Breast epithelium (tissue), 3 donors: ENCODE measurements around the gene F8.

Source experiments
- POLR2A ChIP-seq: fragments of 450-650 bp; IDR thresholded peaks from one replicate; pipeline ENCODE4 v1.6.1; 2016; ENCODE audit warnings: antibody characterized with exemption, mild to moderate bottlenecking, moderate library complexity
- POLR2AphosphoS5 ChIP-seq, 3 donors: sonication (generic); formaldehyde crosslinking; IDR thresholded peaks; one replicate each; pipeline ENCODE4 v1.6.1; 2017; ENCODE audit warnings: antibody characterized with exemption in 3 of 3
- TF ChIP-seq, protein P1 (sequence below), 3 donors: fragments of 450-650 bp; IDR thresholded peaks; one replicate each; pipeline ENCODE4 v1.5.1; 2016 to 2017; ENCODE audit warnings: antibody characterized with exemption in 3 of 3, mild to moderate bottlenecking in 3 of 3, moderate library complexity in 3 of 3

DNA sequence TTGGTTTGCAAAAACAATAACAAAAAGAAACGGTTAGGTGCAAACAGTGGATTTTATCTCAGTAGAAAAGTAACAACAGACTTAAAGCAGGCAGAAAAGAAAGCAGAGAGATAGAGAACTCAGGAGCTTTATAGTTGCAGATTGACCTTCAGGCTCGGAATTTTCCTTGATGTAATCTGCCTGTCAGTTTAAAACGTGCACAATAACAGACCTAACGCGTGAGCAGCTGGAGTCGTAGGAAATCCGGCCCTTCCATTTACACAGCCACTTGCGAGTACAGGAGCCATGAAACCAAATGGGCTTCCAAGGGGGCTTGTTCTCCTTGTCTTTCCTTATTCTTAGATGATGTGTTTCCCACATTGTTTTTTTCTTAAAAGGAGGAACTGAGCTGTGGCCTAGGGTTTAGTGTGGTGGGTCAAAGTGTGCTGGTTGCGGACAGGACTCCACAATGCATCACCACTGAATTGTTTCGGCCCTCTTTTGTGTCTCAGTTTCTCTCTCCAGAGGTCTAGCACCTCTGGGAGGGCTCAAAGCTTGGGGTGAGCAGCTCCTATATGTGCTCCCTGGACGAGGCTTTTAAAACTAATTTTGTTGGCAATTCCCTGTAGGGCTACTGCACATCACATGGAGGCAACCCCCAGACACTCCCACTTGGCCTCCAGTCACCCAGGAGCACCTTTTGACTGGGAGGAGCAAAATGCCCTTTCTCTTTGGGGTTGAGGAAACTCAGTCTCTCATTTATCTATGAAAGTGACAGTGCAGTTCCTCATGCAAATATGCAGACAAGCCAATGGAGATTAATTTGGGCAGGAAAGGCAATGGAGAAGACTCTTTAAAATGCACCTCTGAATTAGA is 203.4 kb downstream of the F8 start:
- TF ChIP-seq, protein P1, sequence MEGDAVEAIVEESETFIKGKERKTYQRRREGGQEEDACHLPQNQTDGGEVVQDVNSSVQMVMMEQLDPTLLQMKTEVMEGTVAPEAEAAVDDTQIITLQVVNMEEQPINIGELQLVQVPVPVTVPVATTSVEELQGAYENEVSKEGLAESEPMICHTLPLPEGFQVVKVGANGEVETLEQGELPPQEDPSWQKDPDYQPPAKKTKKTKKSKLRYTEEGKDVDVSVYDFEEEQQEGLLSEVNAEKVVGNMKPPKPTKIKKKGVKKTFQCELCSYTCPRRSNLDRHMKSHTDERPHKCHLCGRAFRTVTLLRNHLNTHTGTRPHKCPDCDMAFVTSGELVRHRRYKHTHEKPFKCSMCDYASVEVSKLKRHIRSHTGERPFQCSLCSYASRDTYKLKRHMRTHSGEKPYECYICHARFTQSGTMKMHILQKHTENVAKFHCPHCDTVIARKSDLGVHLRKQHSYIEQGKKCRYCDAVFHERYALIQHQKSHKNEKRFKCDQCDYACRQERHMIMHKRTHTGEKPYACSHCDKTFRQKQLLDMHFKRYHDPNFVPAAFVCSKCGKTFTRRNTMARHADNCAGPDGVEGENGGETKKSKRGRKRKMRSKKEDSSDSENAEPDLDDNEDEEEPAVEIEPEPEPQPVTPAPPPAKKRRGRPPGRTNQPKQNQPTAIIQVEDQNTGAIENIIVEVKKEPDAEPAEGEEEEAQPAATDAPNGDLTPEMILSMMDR (IDR thresholded peaks at IDR 0.05), result no peak
- TF ChIP-seq POLR2AphosphoS5 (IDR thresholded peaks at IDR 0.05), result no peak
- TF ChIP-seq POLR2A, result no peak
